Tibial nerve (tissue), 3 donors: ENCODE results near the gene PRKCB.

Experiments used
- POLR2A ChIP-seq, 2 donors: fragments of 450-650 bp; IDR thresholded peaks; one replicate each; pipeline ENCODE4 v1.6.1; 2017; ENCODE audit warnings: antibody characterized with exemption in 2 of 2, mild to moderate bottlenecking in 2 of 2, moderate library complexity in 2 of 2
- TF ChIP-seq, protein P1 (sequence below), 5 experiments: fragments of 200-600 bp in 3 of 5; fragments of 450-650 bp in 2 of 5; sonication (generic) in 3 of 5; IDR thresholded peaks; one replicate each; pipeline ENCODE4 v1.5.1; 2016 to 2019; ENCODE audit warnings: antibody characterized with exemption in 5 of 5, mild to moderate bottlenecking in 3 of 5, moderate library complexity in 2 of 5

- TF ChIP-seq, protein P1, sequence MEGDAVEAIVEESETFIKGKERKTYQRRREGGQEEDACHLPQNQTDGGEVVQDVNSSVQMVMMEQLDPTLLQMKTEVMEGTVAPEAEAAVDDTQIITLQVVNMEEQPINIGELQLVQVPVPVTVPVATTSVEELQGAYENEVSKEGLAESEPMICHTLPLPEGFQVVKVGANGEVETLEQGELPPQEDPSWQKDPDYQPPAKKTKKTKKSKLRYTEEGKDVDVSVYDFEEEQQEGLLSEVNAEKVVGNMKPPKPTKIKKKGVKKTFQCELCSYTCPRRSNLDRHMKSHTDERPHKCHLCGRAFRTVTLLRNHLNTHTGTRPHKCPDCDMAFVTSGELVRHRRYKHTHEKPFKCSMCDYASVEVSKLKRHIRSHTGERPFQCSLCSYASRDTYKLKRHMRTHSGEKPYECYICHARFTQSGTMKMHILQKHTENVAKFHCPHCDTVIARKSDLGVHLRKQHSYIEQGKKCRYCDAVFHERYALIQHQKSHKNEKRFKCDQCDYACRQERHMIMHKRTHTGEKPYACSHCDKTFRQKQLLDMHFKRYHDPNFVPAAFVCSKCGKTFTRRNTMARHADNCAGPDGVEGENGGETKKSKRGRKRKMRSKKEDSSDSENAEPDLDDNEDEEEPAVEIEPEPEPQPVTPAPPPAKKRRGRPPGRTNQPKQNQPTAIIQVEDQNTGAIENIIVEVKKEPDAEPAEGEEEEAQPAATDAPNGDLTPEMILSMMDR (IDR thresholded peaks at IDR 0.05) = no peak
- TF ChIP-seq POLR2A (IDR thresholded peaks at IDR 0.05) = no peak
Measured at GRCh38 chr16:23830276-23830675, 5.5 kb upstream of the PRKCB start.
